IPS-11a (cell line): ENCODE measurements around the gene CNTNAP3.
"Not testable (repeated sequence)": the region's sequence is repeated elsewhere in the genome, so short reads cannot be mapped to it uniquely, and the experiment has no call there.

Source experiments
- H3K4me3 ChIP-seq: one replicate; pipeline ENCODE4 v1.5.1; 2013; ENCODE audit warnings: low read depth, low read length, control low read depth

CNTNAP3 gene

DNA sequence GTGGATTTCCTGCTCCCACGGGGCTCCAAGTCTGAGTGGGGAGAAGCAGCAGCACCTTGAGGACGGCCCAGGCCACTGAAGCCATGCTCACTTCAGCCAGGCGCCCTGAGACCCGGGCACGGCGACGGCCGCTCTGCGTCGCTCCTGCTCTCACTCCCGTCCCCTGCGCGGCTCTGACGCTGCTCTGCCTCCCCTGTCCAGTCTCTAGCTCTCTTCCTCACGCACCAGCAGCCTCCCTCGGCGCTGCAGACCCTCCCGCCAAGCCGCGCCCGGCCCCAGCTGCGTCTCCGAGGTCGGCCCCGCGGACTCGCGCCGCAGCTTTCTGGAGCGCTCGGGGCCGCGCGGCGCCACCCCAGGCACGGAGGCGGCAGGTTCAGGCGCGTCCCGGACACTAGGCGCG, at the start of gene CNTNAP3:
Gene CNTNAP3 (minus strand): TSS at position 188 of the 400 bp plus-strand sequence. CDS start 103 bp downstream, at position 85.
- not testable (repeated sequence) for H3K4me3 ChIP-seq

DNA sequence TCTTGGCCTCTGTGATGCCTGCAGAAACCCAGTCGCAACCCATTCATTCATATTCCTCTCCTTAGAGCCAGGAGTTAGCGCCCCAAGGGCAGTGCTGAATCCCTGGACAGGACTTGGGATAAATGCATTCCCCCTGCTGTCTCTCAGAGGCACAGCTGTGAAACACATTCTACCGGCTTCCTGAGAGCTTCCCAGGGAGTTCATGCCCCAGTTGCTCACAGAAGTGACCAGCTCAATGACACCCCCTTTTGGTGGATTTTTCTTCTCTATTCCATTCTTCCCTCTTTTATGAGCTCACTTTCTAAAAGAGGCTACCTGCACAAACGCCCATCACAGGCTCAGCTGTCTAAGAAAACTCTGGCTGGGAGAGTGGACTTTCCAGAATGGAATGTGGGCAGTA, 8.0 kb downstream of the CNTNAP3 start:
- H3K4me3 ChIP-seq: not testable (repeated sequence)

DNA sequence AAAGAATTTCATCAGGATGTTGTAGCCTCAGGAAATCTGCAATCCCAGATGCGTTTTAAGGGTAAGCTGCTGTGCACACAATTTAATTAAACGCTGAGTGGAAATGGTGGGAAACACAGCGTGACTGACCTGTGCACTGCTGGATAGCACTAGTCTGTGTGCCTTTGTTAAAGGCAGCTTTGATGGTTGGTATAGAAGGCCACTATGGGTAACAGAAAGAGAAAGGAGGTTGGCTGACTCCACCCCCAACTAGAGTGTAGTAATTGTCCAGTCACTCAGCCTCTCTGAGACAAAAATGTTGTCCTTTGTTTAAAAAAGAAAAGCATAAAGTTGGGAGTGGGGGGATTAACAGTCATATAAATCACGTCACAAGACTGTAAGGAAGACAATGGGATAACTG, 45.5 kb downstream of the CNTNAP3 start:
- not testable (repeated sequence) for H3K4me3 ChIP-seq

DNA sequence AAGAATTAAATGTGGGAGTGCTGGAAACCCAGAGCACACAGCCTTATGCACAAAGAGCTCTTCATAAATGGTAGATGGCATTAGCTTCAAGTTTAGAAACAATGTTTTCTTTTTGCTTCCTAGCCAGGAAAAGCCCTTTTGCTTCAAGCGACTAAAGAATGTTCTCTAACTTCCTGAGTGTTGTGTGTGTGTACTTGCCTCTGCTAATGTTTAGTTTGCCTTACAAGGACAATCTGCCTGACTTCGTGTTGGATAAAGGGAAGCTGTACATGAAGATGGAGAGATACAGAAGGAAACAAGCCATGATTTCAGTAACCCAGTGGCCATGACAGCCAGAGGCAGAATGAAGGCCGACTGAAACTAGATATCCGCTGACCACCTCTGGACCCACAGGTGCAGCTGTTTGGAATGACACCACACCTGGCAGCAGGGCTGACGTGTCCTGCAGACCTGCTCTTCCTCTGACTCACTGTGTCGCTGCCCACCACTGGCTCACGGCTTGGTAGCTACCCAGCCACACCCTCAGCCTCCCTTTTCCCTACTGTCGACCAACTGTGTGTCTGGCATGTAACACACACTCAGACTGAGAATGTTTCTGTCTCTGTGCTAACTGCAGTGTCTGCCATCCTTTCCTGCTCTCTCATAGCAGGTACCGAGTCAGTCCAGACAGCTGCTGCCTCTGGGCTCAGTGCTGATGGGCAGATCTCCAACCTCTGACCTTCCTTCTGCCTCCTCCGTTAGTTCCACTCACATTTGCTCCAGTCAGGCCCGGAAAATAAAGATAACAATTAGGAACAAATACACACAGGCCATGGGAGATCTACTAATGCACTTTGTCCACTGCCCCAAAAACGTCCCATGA, 55.6 kb downstream of the CNTNAP3 start:
- H3K4me3 ChIP-seq: not testable (repeated sequence)

DNA sequence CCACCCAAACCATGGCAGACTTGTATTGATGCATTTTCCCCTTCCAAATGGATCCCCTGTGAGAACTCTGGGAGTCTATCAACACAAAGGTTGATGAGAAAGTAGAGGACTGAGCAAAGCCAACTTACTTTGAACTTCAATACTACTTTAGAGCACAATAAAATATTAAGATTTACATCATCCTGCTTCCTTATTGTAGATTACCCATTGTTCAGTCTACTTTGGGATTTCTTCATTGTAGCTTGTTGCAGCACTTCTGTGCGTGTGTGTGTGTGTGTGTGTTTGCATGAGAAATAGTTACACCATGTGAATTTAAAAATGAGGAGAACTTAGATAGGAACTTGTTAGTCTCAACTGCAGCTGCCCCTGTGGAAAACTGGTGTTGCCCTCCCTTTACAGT, 72.0 kb downstream of the CNTNAP3 start:
- not testable (repeated sequence) for H3K4me3 ChIP-seq

DNA sequence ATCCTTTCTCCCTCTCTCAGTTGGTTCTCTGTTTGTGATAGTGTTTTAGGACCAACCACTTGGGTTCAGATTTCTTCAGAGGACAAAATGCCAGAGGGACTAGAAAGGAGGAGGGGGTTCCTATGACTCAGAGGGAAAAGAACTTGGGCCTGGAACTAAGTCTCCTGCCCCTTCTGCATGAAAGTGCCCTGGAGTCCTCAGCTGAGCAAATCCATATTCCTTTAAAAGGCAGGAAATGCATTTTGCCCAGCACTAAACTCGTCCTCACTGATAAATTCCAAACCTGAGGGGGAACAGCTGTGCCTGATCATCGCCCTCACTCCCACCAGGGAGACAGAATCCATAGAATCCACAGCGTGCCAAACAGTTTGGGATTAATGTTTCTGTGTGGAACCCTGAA, 78.2 kb downstream of the CNTNAP3 start:
- H3K4me3 ChIP-seq: not testable (repeated sequence)

DNA sequence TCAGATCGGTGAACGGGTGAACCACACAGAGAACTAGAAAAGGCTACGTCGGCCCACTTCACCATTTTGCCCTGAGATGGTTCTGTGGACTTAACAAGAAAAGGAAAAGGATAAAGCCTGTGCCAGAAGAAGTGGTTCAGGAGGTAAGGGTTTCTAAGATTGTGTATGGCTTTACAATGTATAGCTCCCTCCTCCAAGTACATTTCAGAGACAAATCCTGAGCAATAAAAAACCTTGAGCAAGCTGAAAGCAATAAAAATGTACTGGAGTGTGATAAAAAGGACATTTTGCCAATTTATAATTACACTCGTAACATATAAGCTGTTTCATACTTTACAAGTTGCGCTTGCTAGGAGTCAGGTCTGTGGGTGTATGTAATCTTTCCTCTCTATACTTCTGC, 81.3 kb downstream of the CNTNAP3 start:
- not testable (repeated sequence) for H3K4me3 ChIP-seq

DNA sequence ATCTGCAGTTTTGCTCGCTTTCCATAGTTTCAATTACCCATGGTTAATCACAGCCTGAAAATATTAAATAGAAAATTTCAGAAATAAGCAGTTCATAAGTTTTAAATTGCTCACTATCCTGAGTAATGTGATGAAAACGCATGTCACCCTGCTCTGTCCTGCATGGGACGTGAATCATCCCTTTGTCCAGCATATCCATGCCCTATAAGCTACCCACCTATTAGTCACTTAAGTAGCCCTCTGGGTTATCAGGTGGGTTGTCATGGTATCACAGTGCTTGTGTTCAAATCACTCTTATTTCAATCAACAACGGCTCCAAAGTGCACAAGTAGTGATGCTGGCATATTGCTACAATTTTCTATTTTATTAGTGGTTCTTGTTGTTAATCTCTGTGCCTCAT, 82.1 kb downstream of the CNTNAP3 start:
- H3K4me3 ChIP-seq: not testable (repeated sequence)

DNA sequence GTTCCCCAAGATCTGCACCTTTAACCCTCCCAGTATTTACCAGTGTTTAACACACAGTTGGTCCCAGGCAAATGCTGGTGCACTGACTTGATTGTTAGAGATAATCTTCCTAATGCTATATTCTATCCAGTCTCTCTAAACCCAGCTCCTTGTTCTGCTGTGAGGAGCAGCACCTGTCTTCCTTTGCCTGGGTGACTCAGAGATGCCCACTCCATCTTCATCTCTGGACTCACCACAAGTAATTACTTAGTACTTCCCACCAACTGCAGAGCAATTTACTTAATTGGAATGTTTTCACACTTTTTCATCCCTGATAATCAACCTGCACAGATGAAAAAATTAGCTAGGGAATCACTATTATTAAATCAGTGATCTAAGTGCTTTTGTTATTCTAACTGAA, 87.6 kb downstream of the CNTNAP3 start:
- not testable (repeated sequence) for H3K4me3 ChIP-seq

DNA sequence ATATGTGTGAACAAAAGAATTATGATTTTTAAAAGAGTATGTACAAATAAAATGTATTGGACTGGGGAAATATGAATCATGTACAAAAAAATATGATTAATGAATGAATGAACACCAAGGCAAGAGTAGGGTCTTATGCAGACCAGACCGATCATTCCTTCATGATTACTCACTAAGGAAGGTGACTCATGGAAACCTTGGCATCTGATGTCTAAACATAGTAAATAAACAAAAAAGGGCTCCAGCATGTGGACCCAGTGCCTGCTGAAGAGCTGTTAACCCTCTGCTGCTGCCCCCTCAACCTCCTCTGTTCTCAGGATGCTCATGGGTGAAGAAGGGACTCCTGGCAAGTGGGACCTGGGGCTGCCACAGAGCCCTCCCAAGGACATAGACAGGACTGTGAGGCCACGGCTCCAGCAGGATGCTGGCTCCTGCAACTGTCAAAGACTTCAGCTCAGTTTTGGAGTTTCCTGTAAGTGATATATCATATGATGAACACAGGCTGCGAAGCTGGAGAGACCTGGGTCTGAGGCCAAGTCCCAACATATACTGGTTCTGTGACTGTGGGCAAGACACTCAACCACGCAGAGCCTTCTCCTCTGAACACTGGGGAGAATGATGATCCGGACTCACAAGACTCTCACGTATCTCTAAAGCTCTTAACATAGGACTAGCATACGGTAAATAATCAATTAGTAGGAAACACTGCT, 89.8 kb downstream of the CNTNAP3 start:
- H3K4me3 ChIP-seq: not testable (repeated sequence)

DNA sequence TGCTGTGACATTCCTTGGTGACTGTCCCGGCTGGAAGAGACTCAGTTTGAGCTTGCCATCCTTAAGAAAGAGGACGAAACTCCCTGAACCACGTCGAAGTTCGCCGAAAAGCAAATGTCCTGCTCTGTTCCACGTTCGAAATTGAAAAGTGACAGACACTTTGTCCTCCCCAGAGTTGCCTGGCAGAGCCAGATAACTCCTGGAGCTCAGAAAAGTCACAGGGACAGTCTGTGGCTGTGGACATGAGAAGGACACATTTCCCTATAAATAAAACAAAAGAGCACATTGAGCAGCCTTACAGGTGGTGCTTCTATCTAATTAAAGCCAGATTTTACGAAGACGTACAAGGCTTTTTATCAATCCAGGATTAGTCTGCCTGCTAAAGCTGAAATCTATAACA, 116.6 kb downstream of the CNTNAP3 start:
- not testable (repeated sequence) for H3K4me3 ChIP-seq

DNA sequence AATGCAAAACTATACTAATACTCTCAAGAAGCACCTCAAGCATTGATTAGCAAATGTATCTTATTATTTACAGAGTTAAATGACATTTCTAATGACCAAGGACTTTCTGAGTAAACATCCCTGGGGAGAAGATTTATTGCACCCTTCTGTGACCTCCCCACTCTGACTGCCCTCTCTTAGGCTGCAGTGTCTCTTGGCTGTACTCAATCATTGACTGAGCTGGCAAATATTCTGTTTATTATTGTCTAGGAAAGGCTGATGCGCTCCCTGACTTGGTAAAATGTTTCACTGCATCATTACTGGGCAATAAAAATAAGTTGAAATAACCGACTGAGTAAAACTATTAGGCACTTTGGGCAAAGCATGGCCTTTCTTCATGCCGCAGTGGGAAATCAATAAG, 130.3 kb downstream of the CNTNAP3 start:
- H3K4me3 ChIP-seq: not testable (repeated sequence)

DNA sequence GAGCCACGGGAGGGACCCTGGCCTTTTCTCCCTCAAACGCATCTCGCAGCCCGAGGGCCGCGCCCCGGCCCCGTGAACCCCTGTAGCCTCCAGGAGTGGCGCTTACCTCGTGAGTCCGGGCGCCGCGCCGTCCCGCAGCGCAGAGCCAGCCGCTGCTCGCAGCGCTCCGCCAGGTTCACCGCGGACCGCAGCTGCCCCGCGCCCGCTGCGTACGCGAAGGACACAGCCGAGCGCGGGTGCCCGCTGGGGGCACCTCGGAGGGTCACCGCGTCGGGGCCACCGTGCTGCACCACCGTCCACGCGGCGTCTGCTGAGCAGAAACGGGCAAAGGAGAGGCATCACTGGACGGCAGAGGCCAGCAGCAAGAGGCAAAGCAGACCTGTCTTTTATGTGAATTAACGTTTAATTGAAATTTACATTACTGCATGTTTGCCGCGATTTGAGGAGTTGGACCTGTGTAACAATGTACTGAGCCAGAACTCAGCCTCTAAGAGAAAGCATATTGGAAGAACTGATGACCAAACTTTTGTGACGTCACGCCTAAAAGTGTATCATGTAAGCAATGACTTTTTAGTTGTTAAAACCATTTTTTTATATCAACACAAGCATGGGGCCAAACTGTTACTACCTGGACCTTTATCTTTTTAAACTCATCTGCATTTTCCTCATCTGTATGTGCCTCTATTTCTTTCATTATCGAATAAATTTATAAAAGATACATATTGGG, 155.0 kb downstream of the CNTNAP3 start:
- not testable (repeated sequence) for H3K4me3 ChIP-seq

DNA sequence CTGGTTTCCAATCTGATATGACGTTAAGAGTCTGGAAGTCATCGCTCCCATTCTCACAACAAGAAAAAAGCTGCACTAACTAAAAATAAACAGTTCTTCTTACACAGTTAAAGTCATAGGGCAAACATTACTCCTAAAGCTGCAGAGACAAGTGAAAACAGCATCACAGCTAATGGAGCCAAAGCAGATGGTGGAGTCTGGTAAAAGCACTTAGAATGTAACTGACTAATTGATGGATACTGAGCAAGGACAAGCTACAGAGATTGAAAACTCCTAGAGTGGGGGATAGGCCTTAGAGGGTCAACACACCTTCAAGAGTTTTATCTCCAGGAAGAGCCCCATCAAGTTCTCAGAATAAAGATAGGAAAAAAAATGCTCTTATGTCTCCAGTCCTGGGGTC, 166.6 kb downstream of the CNTNAP3 start:
- H3K4me3 ChIP-seq: not testable (repeated sequence)

DNA sequence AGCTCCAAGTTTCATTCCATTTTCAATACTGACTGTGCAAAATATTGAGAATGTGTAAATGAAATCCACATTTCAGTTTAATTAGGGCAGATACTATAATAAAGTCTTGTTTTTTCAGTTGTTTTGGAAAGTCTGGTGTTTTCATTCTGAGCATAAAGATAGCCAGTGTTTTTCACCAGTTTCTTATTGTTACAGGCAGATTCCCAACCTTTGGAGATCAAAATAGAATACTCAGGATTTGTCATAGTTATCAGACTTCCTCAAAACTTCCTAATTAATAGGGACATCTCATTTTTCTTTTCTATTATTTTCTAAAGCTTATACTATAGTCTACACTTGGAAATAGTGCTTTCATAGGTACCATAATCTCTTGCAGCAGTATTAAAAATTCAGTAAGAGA, 176.2 kb downstream of the CNTNAP3 start:
- not testable (repeated sequence) for H3K4me3 ChIP-seq

DNA sequence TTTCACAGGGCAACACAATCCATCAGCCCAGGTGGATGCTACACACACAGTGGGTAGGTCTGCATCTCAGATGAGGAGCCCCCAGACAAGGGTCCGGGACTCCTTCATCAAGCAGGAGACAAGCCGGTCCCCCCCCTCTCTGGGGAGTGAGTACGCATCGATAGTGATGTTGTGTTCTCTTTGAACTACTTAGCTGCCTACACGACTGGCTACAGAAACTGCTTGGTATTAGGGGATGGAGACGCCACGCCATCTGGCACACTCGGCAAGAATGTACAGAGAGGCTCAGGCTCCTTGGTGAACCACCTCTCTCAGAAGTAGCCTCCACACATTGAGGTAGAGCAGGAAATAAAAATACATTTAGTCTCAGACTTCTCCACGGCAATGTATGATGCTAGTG, 179.8 kb downstream of the CNTNAP3 start:
- no peak overlapping the region for H3K4me3 ChIP-seq

DNA sequence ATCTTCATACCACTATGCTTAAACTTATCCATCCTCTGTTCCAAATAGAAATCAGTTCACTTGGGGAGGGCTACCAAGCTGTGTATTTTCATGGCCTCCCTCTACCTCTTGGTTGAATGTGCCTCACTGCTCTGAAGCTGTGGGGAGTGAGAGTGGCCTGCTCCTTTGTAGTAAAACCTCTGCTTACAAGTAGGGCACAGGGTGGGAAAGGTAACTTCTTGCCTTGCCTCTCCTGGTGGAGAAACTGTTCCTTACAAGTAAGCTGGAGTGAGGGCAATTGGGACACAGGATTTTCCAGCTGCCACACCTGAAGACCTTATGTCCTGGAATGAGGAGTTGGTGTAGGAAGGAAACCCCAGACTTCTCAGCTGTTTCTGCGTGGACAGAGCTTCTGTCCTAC, 190.8 kb downstream of the CNTNAP3 start:
- not testable (repeated sequence) for H3K4me3 ChIP-seq

DNA sequence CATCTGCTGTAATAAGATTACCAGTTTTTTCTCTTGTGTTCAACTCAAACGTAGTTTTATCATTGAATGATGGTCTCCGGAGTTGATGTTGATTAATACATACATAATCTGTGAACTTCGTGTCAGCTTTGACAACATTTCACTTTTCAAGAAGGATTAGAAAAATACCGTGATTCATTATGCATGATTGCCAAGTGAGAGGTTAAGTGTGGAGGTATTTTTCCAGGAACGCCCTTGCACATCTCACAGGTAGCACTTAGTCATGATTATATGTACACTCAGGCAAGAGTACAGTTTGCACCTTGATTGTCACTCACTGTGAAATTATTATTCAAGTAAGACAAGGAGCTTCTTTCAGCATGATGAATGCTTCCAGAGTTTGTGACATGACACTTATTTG, 202.7 kb downstream of the CNTNAP3 start:
- not testable (repeated sequence) for H3K4me3 ChIP-seq

DNA sequence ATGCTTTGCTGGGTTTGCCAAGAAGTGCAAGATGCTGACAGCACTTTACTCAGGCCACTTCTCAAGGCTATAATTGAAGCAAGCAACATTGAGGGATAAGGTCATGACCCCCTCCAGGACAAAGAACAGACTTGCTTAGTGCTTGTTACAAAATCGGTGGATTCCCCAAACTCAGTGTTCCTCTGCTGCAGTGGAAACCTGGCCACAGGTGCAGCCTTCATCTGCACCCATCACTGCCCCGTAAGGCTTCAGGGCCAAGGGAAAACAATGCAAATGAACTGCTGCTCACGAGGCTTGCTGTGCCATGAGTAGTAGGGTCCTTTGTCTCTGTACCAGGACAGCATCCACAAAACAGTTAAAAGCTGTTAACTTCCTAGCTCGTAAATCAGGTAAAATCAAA, 205.4 kb downstream of the CNTNAP3 start:
- H3K4me3 ChIP-seq: not testable (repeated sequence)

DNA sequence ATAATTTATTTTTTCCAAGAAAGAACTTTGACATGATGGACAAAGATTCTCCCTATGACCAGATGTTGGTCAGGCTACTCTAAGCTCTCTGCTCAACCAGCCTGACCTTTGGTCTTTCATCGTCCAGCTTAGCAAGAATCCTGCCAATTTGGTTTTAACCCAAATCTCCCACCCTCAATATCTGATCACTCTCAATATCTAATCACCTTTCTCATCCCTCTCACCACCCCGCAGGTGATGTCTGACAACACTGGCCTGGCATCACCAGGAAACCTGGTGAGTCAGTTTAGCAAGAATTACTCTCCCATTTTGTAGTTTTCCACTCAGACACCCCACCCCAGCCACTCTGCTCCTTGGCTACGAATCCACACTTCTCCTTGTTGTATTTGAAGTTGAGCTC, 207.9 kb downstream of the CNTNAP3 start:
- not testable (repeated sequence) for H3K4me3 ChIP-seq

DNA sequence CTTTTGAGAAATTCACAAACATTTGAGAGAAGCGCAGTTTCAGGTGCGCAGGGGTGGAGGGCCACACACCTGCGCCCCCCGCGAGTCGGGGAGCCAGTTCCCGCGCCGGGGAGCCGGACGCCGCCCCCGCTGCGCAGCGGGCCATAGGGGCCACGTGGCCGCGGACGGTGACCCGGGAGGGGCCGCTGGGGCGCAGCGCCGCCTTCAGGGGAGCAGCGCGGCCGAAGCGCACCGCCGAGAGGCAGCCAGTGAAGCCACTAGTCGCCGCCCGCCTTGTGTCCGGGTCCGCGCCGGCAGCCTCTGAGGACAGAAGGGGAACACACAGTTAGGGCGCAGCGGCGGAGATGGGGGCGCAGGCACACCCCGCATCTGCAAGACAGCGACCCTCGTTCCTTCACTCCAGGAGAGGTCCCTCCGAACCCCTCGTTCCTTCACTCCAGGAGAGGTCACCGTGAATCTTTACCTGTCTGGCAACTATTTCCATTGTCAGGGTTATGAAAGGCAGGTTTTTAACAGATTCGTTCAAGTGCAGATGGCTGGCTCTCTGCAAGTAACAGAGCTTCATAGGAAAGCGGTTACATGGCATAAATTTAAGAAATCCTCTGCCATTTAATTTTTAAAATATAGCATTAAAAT, 209.2 kb downstream of the CNTNAP3 start:
- H3K4me3 ChIP-seq: not testable (repeated sequence)
